ENCODE results near the gene NCK2.

Gene NCK2

GRCh38 chr2:105849431-105850179, 104.9 kb downstream of the NCK2 start:
- no peak for TF ChIP-seq POLR2A (IDR thresholded peaks at IDR 0.05; ENCODE audit: low read depth, low read length)
- no peak for FAIRE-seq

GRCh38 chr2:105852066-105852465, 107.4 kb downstream of the NCK2 start:
- FAIRE-seq (no peak), DNase-seq (ENCODE audit: insufficient read length, low spot score) (no peak)

More at GRCh38 chr2:105849431-105850179, 104.9 kb downstream of the NCK2 start:
- no peak for DNase-seq (ENCODE audit: insufficient read length, low spot score)

DNA sequence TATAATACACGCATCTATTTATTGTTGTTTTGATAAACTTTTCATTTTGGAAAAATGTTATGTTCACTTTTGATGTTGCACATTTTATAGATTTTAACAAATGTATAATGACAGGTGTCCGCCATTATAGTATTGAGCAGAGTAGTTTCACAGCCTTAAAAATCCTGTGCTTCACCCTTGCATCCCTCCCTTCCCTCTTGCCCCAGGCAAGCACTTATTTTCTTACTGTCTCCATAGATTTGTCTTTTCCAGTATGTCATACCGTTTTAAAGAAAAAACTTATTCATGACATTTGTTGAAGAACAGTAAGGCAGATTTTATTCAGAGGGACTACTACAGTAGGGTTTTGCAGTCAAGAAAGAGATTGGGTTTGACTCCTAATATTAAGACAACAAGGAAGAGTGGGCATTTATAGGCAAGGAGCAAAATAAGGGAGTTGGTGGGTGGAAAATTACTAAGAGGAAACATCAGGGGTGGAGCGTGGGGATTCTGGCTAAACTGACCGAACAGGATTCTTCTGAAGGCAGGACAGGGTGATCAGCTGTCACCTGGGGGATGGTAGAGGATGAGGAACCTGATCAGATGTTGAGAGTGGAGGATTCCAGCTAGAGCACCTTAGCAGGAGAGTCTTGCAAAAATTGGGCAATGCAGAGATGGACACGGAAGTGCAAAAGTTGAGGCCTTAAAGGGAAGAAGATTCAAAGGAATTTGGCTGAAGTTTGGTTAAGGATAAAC, 108.8 kb downstream of the NCK2 start:
- TF ChIP-seq POLR2A (IDR thresholded peaks at IDR 0.05; ENCODE audit: low read depth, low read length): no peak
- DNase-seq (ENCODE audit: insufficient read length, low spot score): no peak
- FAIRE-seq: no peak

More at GRCh38 chr2:105852066-105852465, 107.4 kb downstream of the NCK2 start:
- TF ChIP-seq POLR2A (IDR thresholded peaks at IDR 0.05; ENCODE audit: low read depth, low read length): no peak

- no peak for TF ChIP-seq POLR2A (IDR thresholded peaks at IDR 0.05; ENCODE audit: low read depth, low read length)
- FAIRE-seq: no peak
- no peak for DNase-seq (ENCODE audit: insufficient read length, low spot score)
These were observed 110.3 kb downstream of the NCK2 start for GRCh38 chr2:105854972-105855371.

- DNase-seq (ENCODE audit: insufficient read length, low spot score): no peak
- no peak for TF ChIP-seq POLR2A (IDR thresholded peaks at IDR 0.05; ENCODE audit: low read depth, low read length)
- no peak for FAIRE-seq
These were observed 111.9 kb downstream of the NCK2 start for GRCh38 chr2:105856581-105856980.

GRCh38 chr2:105857076-105857740, 112.5 kb downstream of the NCK2 start:
- no peak for TF ChIP-seq POLR2A (IDR thresholded peaks at IDR 0.05; ENCODE audit: low read depth, low read length)
- no peak for DNase-seq (ENCODE audit: insufficient read length, low spot score)

DNA sequence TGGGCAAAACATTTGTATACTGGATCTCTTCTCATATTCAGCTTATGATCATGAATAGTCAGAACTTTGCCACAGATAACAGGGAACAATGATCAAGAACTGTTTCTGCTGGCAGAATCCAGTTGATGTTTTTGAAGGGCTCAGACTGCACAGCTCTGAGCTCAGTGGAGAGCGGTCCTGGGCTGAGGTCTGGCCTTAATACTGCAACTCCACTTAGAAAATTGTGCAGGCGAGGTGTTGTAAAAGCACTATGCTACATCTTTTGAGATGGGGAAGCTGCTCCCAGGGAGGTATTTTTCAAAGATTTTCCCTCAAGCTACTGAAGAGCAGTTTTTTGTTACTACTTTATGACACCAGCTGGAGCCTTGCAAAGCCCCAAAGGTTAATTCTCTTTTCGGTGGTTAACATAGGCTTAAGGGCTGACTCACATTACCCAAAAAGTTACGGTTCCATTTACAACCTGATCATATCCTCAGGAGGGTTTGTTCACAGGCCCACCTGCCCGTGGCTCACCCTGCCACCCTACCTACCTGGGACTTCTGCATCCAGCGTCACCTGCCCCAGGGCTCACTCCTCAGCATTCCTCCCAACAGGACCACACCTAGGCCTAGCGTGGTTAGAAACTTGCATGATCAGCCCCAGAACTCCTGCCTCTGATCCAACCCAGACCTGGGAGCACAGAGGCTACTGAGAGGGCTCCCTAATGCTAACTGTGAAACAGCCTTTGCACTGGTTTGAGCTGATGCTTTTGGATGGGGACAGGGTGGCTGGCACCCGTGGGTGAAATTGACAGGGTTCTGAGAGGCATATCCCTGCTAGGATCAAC, 114.4 kb downstream of the NCK2 start:
- FAIRE-seq (no peak), DNase-seq (ENCODE audit: insufficient read length, low spot score) (no peak)
- no peak for TF ChIP-seq POLR2A (IDR thresholded peaks at IDR 0.05; ENCODE audit: low read depth, low read length)

More at GRCh38 chr2:105857076-105857740, 112.5 kb downstream of the NCK2 start:
- FAIRE-seq: no peak

DNA sequence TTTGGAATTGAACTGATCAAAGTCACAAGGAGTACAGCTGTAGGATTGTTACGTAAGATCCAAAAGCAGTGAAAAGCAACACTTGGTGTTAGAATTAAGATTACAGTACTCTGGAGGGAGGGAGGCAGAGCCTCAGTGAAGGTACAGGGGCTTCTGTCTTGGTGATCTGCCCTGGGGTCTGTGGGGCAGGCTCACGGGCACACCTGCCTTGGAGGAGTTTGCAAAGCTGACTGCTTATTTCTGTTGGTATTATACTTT, 114.9 kb downstream of the NCK2 start:
- TF ChIP-seq POLR2A (IDR thresholded peaks at IDR 0.05; ENCODE audit: low read depth, low read length): no peak
- FAIRE-seq (no peak), DNase-seq (ENCODE audit: insufficient read length, low spot score) (no peak)

- TF ChIP-seq POLR2A (IDR thresholded peaks at IDR 0.05; ENCODE audit: low read depth, low read length): no peak
- FAIRE-seq (no peak), DNase-seq (ENCODE audit: insufficient read length, low spot score) (no peak)
These were observed 115.9 kb downstream of the NCK2 start for GRCh38 chr2:105860567-105860966.

GRCh38 chr2:105861200-105861599, 116.5 kb downstream of the NCK2 start:
- TF ChIP-seq POLR2A (IDR thresholded peaks at IDR 0.05; ENCODE audit: low read depth, low read length): no peak
- no peak for DNase-seq (ENCODE audit: insufficient read length, low spot score)
- FAIRE-seq: no peak

DNA sequence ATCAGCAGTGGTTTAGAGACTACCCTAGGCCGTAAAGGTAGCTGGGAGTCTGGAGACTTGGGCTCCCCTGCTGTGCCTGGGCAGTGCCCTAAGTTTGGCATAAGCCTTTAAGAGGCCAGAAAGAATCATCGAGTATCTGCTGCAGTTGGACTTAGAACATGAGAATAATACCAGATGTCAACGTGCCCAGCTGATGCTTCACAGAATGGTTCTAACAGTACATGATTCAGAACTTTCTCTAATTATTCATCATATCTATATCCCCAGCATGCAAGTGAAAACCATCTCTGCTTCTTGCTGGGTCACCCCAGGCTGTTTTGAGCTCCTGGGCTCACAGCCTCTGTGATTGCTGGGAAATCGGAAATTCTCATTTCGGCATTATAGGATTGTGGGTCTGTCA, 118.1 kb downstream of the NCK2 start:
- no peak for DNase-seq (ENCODE audit: insufficient read length, low spot score)
- FAIRE-seq: no peak
- TF ChIP-seq POLR2A (IDR thresholded peaks at IDR 0.05; ENCODE audit: low read depth, low read length): no peak

DNA sequence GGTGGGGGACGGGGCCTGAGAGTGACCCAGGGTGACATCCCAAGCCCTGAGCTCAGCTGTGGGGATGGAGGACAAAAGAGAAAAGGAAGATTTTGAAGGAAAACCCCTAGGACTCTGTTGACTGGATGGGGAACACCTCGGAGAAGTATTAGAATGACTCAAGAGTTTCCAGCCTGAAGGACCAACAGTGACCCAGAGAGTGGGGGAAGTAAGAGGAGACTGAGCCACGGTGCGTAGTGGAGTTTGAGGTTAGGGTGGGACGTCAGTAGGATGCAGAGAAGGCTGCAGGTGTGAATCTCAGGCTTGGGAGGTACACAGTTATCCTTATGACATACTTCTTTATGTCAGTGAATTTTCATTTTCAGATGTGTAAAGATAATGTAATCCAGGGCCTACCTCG, 119.5 kb downstream of the NCK2 start:
- DNase-seq (ENCODE audit: insufficient read length, low spot score) (no peak), FAIRE-seq (no peak)
- no peak for TF ChIP-seq POLR2A (IDR thresholded peaks at IDR 0.05; ENCODE audit: low read depth, low read length)

DNA sequence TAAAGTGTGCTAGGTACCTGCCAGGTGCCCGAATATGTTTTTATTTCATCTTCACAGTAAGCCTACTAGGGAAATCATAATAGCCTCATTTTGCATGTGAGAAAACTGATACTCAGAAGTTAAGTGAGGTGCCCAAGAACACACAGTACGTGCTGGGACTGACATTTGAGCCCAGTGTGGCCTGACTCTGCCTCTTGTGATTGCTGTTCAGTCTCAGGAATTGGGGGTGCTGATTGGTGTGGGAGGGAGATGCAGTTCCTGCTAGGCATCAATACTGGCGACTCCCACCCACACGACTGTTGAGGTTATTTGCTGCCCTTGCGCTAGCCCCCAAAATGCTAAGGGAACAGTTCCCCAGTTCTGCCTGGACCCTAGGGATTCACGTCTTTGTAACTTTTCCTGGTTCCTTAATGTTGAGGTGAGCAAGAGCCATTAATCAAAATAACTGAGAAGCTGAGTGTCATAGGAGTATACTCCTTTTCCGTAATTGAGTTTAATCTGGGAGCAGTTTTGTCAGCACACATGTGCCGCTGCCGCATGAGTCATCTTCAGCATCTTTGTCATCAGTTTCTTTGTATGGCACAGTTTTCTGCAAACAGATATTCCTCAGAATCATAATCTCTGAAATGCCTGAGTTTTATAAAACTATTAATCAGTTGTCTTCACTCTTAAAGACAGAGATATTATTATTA, 120.7 kb downstream of the NCK2 start:
- FAIRE-seq: no peak
- no peak for DNase-seq (ENCODE audit: insufficient read length, low spot score)
- no peak for TF ChIP-seq POLR2A (IDR thresholded peaks at IDR 0.05; ENCODE audit: low read depth, low read length)

Measured in H54 (cell line).